HepG2 (cell line): ENCODE data around the gene IGF2BP3. TPM values are rescaled to one million over a fixed set of nuclear protein-coding genes. Genes with fewer than 3 reads are reported as not detected.

ENCODE experiments used
- AHR ChIP-seq: IDR thresholded peaks from 2 replicates; pipeline ENCODE4 v1.6.1; 2018; ENCODE audit warnings: missing genetic modification reagents, missing compliant biosample characterization
- ETV5 ChIP-seq: IDR thresholded peaks from 2 replicates; pipeline ENCODE4 v1.6.1; 2018; ENCODE audit warnings: missing biosample characterization, missing genetic modification reagents, inconsistent platforms, borderline replicate concordance
- GABPA ChIP-seq, 2 experiments: IDR thresholded peaks; 2 replicates each; pipeline ENCODE4 v1.6.1; 2011 to 2016; ENCODE audit warnings: low read depth in 2 of 2, low read length in 1 of 2, missing biosample characterization in 1 of 2, missing genetic modification characterization in 1 of 2
- JARID2 ChIP-seq: sonication (generic); formaldehyde crosslinking; IDR thresholded peaks from 2 replicates; pipeline ENCODE4 v1.8.1; 2023; ENCODE audit warnings: missing genetic modification reagents, inconsistent platforms; ENCODE audit not compliant: insufficient replicate concordance
- NFKB2 ChIP-seq: sonication (generic); formaldehyde crosslinking; IDR thresholded peaks from 2 replicates; pipeline ENCODE4 v1.4.0; 2020; ENCODE audit warnings: missing genetic modification reagents, borderline replicate concordance
- SPEN ChIP-seq: sonication (generic); formaldehyde crosslinking; IDR thresholded peaks from 2 replicates; pipeline ENCODE4 v1.5.1; 2020; ENCODE audit warnings: low read depth, mild to moderate bottlenecking, missing genetic modification reagents
- ZFP37 ChIP-seq: sonication (generic); formaldehyde crosslinking; IDR thresholded peaks from 2 replicates; pipeline ENCODE4 v1.4.0; 2020; ENCODE audit warnings: missing genetic modification reagents, borderline replicate concordance
- ZFP82 ChIP-seq: sonication (generic); formaldehyde crosslinking; IDR thresholded peaks from 2 replicates; pipeline ENCODE4 v1.5.1; 2020; ENCODE audit warnings: mild to moderate bottlenecking, missing genetic modification reagents, borderline replicate concordance
- ZNF205 ChIP-seq: IDR thresholded peaks from 2 replicates; pipeline ENCODE4 v1.6.1; 2018; ENCODE audit warnings: missing biosample characterization, missing genetic modification reagents
- polyA plus RNA-seq, 8 experiments: library from polyadenylated mRNA; depleted of rRNA in 3 of 8; stranded (reverse) in 7 of 8; unstranded in 1 of 8; fragments of >200 nt; fragmentation: Illumina TruSeq in 4 of 8; extraction: Trizol in 4 of 8; gene quantifications; 2 replicates each; pipeline versions ENCODE4 v1.2.1 to v1.2.3, GENCODE V29; 2011 to 2016; ENCODE audit warnings: low read depth in 4 of 8, missing spikeins in 1 of 8, mixed read lengths in 1 of 8; ENCODE audit not compliant: insufficient read depth in 1 of 8
- total RNA-seq, 5 experiments: library from RNA; depleted of rRNA; stranded (reverse); fragments of >200 nt; fragmentation: Illumina TruSeq; extraction: Trizol; gene quantifications; 2 replicates each; pipeline ENCODE4 v1.2.3, GENCODE V29; 2016; ENCODE audit warnings: low read depth in 1 of 5
- TF ChIP-seq, protein P1 (sequence below): sonication (generic); formaldehyde crosslinking; IDR thresholded peaks from 2 replicates; pipeline ENCODE4 v1.8.0; 2022; ENCODE audit warnings: mild to moderate bottlenecking, missing genetic modification reagents; ENCODE audit not compliant: insufficient replicate concordance
- TF ChIP-seq, protein P2 (sequence below): sonication (generic); formaldehyde crosslinking; IDR thresholded peaks from 2 replicates; pipeline ENCODE4 v1.9.0; 2021; ENCODE audit warnings: mild to moderate bottlenecking, missing genetic modification reagents
- TF ChIP-seq, protein P3 (sequence below): sonication (generic); formaldehyde crosslinking; IDR thresholded peaks from 2 replicates; pipeline ENCODE4 v1.4.0; 2020; ENCODE audit warnings: mild to moderate bottlenecking, missing genetic modification reagents, borderline replicate concordance
- TF ChIP-seq, protein P4 (sequence below): sonication (generic); formaldehyde crosslinking; IDR thresholded peaks from 2 replicates; pipeline ENCODE4 v1.9.0; 2021; ENCODE audit warnings: missing genetic modification reagents, mild to moderate bottlenecking, borderline replicate concordance

The IGF2BP3 gene
- total and polyA plus RNA-seq, 2 of the 13 experiments (the other 11 are each of a cell fraction or from before 2014, with no cell fraction given) = 37.7 to 39.5 TPM

DNA sequence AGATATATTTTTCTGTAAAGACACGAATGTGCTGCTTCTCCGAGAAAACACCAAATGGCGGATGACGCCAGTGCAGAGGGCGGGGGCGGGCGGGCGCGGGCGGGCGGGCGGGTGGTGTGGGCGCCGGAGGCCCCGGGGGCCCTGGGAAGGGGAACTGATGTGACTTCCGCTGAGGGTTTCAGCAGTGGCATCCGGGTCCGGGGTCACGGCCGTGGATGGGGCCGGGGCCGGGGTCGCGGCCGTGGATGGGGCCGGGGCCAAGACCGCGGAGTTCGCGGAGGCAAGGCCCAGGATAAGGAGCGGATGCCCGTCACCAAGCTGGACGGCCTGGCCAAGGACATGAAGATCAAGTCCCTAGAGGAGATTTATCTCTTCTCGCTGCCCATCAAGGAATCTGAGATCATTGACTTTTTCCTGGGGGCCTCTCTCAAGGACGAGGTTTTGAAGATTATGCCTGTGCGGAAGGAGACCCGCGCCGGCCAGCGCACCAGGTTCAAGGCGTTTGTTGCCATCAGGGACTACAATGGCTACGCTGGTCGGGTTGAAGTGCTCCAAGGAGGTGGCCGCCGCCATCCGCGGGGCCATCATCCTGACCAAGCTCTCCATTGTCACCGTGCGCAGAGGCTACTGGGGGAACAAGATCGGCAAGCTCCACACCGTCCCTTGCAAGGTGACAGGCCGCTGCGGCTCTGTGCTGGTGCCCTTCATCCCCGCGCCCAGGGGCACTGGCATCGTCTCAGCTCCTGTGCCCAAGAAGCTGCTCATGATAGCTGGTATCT, 20.3 kb upstream of the IGF2BP3 start (continued):
- TF ChIP-seq, protein P1, sequence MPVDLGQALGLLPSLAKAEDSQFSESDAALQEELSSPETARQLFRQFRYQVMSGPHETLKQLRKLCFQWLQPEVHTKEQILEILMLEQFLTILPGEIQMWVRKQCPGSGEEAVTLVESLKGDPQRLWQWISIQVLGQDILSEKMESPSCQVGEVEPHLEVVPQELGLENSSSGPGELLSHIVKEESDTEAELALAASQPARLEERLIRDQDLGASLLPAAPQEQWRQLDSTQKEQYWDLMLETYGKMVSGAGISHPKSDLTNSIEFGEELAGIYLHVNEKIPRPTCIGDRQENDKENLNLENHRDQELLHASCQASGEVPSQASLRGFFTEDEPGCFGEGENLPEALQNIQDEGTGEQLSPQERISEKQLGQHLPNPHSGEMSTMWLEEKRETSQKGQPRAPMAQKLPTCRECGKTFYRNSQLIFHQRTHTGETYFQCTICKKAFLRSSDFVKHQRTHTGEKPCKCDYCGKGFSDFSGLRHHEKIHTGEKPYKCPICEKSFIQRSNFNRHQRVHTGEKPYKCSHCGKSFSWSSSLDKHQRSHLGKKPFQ (CRISPR knock-in tag) = no peak
- TF ChIP-seq, protein P2, sequence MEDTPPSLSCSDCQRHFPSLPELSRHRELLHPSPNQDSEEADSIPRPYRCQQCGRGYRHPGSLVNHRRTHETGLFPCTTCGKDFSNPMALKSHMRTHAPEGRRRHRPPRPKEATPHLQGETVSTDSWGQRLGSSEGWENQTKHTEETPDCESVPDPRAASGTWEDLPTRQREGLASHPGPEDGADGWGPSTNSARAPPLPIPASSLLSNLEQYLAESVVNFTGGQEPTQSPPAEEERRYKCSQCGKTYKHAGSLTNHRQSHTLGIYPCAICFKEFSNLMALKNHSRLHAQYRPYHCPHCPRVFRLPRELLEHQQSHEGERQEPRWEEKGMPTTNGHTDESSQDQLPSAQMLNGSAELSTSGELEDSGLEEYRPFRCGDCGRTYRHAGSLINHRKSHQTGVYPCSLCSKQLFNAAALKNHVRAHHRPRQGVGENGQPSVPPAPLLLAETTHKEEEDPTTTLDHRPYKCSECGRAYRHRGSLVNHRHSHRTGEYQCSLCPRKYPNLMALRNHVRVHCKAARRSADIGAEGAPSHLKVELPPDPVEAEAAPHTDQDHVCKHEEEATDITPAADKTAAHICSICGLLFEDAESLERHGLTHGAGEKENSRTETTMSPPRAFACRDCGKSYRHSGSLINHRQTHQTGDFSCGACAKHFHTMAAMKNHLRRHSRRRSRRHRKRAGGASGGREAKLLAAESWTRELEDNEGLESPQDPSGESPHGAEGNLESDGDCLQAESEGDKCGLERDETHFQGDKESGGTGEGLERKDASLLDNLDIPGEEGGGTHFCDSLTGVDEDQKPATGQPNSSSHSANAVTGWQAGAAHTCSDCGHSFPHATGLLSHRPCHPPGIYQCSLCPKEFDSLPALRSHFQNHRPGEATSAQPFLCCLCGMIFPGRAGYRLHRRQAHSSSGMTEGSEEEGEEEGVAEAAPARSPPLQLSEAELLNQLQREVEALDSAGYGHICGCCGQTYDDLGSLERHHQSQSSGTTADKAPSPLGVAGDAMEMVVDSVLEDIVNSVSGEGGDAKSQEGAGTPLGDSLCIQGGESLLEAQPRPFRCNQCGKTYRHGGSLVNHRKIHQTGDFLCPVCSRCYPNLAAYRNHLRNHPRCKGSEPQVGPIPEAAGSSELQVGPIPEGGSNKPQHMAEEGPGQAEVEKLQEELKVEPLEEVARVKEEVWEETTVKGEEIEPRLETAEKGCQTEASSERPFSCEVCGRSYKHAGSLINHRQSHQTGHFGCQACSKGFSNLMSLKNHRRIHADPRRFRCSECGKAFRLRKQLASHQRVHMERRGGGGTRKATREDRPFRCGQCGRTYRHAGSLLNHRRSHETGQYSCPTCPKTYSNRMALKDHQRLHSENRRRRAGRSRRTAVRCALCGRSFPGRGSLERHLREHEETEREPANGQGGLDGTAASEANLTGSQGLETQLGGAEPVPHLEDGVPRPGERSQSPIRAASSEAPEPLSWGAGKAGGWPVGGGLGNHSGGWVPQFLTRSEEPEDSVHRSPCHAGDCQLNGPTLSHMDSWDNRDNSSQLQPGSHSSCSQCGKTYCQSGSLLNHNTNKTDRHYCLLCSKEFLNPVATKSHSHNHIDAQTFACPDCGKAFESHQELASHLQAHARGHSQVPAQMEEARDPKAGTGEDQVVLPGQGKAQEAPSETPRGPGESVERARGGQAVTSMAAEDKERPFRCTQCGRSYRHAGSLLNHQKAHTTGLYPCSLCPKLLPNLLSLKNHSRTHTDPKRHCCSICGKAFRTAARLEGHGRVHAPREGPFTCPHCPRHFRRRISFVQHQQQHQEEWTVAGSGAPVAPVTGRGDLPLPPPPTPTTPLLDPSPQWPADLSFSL (CRISPR knock-in tag) = no peak
- TF ChIP-seq ZFP37 (CRISPR knock-in tag) (no peak), ZFP82 (CRISPR knock-in tag) (no peak), JARID2 (CRISPR knock-in tag) (no peak), ETV5 (CRISPR knock-in tag) (peak; percentile 55; the same call in 1 of the 2 replicates), NFKB2 (CRISPR knock-in tag) (0 out of 2 replicates have a peak, but pooled peaks have one; percentile 9), GABPA (IDR thresholded peaks at IDR 0.05; ENCODE audit: low read depth, low read length) (peak; percentile 73), GABPA (CRISPR knock-in tag; IDR thresholded peaks at IDR 0.05; ENCODE audit: low read depth) (peak; percentile 83), AHR (CRISPR knock-in tag) (no peak), ZNF205 (no peak), SPEN (CRISPR knock-in tag) (no peak; the same call in 1 of the 2 replicates)
- TF ChIP-seq, protein P3, sequence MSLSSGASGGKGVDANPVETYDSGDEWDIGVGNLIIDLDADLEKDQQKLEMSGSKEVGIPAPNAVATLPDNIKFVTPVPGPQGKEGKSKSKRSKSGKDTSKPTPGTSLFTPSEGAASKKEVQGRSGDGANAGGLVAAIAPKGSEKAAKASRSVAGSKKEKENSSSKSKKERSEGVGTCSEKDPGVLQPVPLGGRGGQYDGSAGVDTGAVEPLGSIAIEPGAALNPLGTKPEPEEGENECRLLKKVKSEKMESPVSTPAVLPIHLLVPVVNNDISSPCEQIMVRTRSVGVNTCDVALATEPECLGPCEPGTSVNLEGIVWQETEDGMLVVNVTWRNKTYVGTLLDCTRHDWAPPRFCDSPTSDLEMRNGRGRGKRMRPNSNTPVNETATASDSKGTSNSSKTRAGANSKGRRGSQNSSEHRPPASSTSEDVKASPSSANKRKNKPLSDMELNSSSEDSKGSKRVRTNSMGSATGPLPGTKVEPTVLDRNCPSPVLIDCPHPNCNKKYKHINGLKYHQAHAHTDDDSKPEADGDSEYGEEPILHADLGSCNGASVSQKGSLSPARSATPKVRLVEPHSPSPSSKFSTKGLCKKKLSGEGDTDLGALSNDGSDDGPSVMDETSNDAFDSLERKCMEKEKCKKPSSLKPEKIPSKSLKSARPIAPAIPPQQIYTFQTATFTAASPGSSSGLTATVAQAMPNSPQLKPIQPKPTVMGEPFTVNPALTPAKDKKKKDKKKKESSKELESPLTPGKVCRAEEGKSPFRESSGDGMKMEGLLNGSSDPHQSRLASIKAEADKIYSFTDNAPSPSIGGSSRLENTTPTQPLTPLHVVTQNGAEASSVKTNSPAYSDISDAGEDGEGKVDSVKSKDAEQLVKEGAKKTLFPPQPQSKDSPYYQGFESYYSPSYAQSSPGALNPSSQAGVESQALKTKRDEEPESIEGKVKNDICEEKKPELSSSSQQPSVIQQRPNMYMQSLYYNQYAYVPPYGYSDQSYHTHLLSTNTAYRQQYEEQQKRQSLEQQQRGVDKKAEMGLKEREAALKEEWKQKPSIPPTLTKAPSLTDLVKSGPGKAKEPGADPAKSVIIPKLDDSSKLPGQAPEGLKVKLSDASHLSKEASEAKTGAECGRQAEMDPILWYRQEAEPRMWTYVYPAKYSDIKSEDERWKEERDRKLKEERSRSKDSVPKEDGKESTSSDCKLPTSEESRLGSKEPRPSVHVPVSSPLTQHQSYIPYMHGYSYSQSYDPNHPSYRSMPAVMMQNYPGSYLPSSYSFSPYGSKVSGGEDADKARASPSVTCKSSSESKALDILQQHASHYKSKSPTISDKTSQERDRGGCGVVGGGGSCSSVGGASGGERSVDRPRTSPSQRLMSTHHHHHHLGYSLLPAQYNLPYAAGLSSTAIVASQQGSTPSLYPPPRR (CRISPR knock-in tag) = 0 out of 2 replicates have a peak, but pooled peaks have one; percentile 16
- TF ChIP-seq, protein P4, sequence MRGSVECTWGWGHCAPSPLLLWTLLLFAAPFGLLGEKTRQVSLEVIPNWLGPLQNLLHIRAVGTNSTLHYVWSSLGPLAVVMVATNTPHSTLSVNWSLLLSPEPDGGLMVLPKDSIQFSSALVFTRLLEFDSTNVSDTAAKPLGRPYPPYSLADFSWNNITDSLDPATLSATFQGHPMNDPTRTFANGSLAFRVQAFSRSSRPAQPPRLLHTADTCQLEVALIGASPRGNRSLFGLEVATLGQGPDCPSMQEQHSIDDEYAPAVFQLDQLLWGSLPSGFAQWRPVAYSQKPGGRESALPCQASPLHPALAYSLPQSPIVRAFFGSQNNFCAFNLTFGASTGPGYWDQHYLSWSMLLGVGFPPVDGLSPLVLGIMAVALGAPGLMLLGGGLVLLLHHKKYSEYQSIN (CRISPR knock-in tag) = no peak
